IMR-90 (cell line): ENCODE measurements around the gene LTC4S. TPM values are rescaled to one million over a fixed set of nuclear protein-coding genes. Genes with fewer than 3 reads are reported as not detected.

Experiments used
- ATAC-seq: fragments of 200-7000 bp; cut with Tn5 transposase; 2 replicates; pipeline ENCODE4 v1.9.1; 2020; ENCODE audit warnings: low read depth, mild to moderate bottlenecking, moderate library complexity
- BruUV-seq: library from RNA; stranded (reverse); fragments of 400-500 nt; replicated peaks from 2 replicates; lab custom pipeline; 2021; lab: Mats Ljungman, UMichigan
- CTCF ChIA-PET: fragments of 300-600 bp; formaldehyde crosslinking; extraction: SDS; loops from one replicate; lab custom pipeline; 2021; ENCODE audit warnings: antibody characterized with exemption; lab: Yijun Ruan, JAX
- POLR2A ChIA-PET: fragments of 300-600 bp; sonication (Branson Sonifier 250); formaldehyde crosslinking; loops from one replicate; lab custom pipeline; 2022; ENCODE audit warnings: antibody characterized with exemption; ENCODE audit not compliant: unreplicated experiment; lab: Charles Lee
- DNase-seq: peaks from one replicate; pipeline ENCODE4 v3.0.0; 2013
- H2AFZ ChIP-seq: replicated peaks from 2 replicates; pipeline ENCODE3; 2013; ENCODE audit warnings: low read length, mild to moderate bottlenecking; ENCODE audit not compliant: poor library complexity
- H2AK5ac ChIP-seq: 2 replicates; pipeline ENCODE4 v1.6.1; 2013; ENCODE audit warnings: low read depth, low read length, inconsistent platforms
- H2AK9ac ChIP-seq: replicated peaks from 2 replicates; pipeline ENCODE3; 2013; ENCODE audit warnings: mild to moderate bottlenecking, low read depth, low read length, moderate library complexity; ENCODE audit not compliant: poor library complexity
- H2BK120ac ChIP-seq: 2 replicates; pipeline ENCODE4 v1.6.1; 2013; ENCODE audit warnings: low read depth, low read length, inconsistent platforms
- H2BK15ac ChIP-seq: 3 replicates; pipeline ENCODE4 v1.6.1; 2013; ENCODE audit warnings: low read depth, low read length, inconsistent platforms
- H2BK20ac ChIP-seq: 2 replicates; pipeline ENCODE4 v1.6.1; 2013; ENCODE audit warnings: low read depth, mild to moderate bottlenecking, inconsistent platforms, low read length, moderate library complexity
- H2BK5ac ChIP-seq: 2 replicates; pipeline ENCODE4 v1.6.1; 2013; ENCODE audit warnings: mild to moderate bottlenecking, low read depth, low read length, inconsistent platforms; ENCODE audit not compliant: poor library complexity, severe bottlenecking
- H3K14ac ChIP-seq: replicated peaks from 2 replicates; pipeline ENCODE4 v1.6.1; 2013; ENCODE audit warnings: low read depth, low read length, inconsistent platforms
- H3K18ac ChIP-seq: 2 replicates; pipeline ENCODE4 v1.6.1; 2013; ENCODE audit warnings: low read depth, low read length, control low read depth
- H3K23ac ChIP-seq: 2 replicates; pipeline ENCODE4 v1.6.1; 2013; ENCODE audit warnings: low read depth, low read length, inconsistent platforms
- H3K27ac ChIP-seq: 2 replicates; pipeline ENCODE4 v1.5.1; 2013; ENCODE audit warnings: mild to moderate bottlenecking, control low read depth, low read length; ENCODE audit not compliant: insufficient read depth
- H3K27me3 ChIP-seq: 2 replicates; pipeline ENCODE4 v1.6.1; 2013; ENCODE audit warnings: low read length; ENCODE audit not compliant: control insufficient read depth, insufficient read depth
- H3K36me3 ChIP-seq: 2 replicates; pipeline ENCODE4 v1.6.1; 2013; ENCODE audit warnings: low read length, mixed read lengths; ENCODE audit not compliant: control insufficient read depth, insufficient read depth
- H3K4ac ChIP-seq: 2 replicates; pipeline ENCODE4 v1.6.1; 2013; ENCODE audit warnings: low read depth, low read length, inconsistent platforms
- H3K4me1 ChIP-seq: 2 replicates; pipeline ENCODE4 v1.6.1; 2013; ENCODE audit warnings: low read length, mixed read lengths; ENCODE audit not compliant: control insufficient read depth, insufficient read depth
- H3K4me2 ChIP-seq: 2 replicates; pipeline ENCODE4 v1.6.1; 2013; ENCODE audit warnings: low read depth, mild to moderate bottlenecking, control low read depth, low read length, moderate library complexity
- H3K4me3 ChIP-seq: 2 replicates; pipeline ENCODE4 v1.5.1; 2013; ENCODE audit warnings: low read depth, mild to moderate bottlenecking, control low read depth, low read length, moderate library complexity; ENCODE audit not compliant: insufficient read depth
- H3K56ac ChIP-seq: 2 replicates; pipeline ENCODE4 v1.6.1; 2013; ENCODE audit warnings: low read length, inconsistent platforms; ENCODE audit not compliant: insufficient read depth; ENCODE audit errors: extremely low read depth
- H3K79me1 ChIP-seq, 2 experiments: 2 replicates each; pipeline ENCODE4 v1.6.1; 2013; ENCODE audit warnings: low read length in 2 of 2, inconsistent platforms in 1 of 2, low read depth in 1 of 2
- H3K9ac ChIP-seq: 2 replicates; pipeline ENCODE4 v1.6.1; 2013; ENCODE audit warnings: low read depth, low read length, control low read depth
- H3K9me1 ChIP-seq: 2 replicates; pipeline ENCODE4 v1.6.1; 2013; ENCODE audit warnings: low read length, inconsistent platforms; ENCODE audit not compliant: insufficient read depth
- H3K9me3 ChIP-seq: 2 replicates; pipeline ENCODE4 v1.6.1; 2013; ENCODE audit warnings: low read length; ENCODE audit not compliant: control insufficient read depth, insufficient read depth
- H4K20me1 ChIP-seq: 2 replicates; pipeline ENCODE4 v1.6.1; 2013; ENCODE audit warnings: low read length, inconsistent platforms; ENCODE audit not compliant: insufficient read depth
- H4K5ac ChIP-seq: 2 replicates; pipeline ENCODE4 v1.6.1; 2013; ENCODE audit warnings: mild to moderate bottlenecking, low read depth, low read length, control low read depth
- H4K8ac ChIP-seq, 2 experiments: 2 replicates each; pipeline ENCODE4 v1.6.1; 2013; ENCODE audit warnings: low read depth in 2 of 2, low read length in 2 of 2, control low read depth in 1 of 2, inconsistent platforms in 1 of 2
- H4K91ac ChIP-seq: 2 replicates; pipeline ENCODE4 v1.6.1; 2013; ENCODE audit warnings: low read depth, low read length, inconsistent platforms; ENCODE audit not compliant: insufficient read depth
- BHLHE40 ChIP-seq: fragments of 150-350 bp; IDR thresholded peaks from 2 replicates; pipeline ENCODE4 v1.6.1; 2016; ENCODE audit warnings: mild to moderate bottlenecking, low read depth, low read length
- CEBPB ChIP-seq: IDR thresholded peaks from 2 replicates; pipeline ENCODE4 v1.6.1; 2012; ENCODE audit warnings: low read depth, low read length, improper control_type of control experiment
- CHD1 ChIP-seq: IDR thresholded peaks from 2 replicates; pipeline ENCODE4 v1.6.1; 2012; ENCODE audit warnings: low read depth, low read length, improper control_type of control experiment
- FOS ChIP-seq: fragments of 150-350 bp; IDR thresholded peaks from 2 replicates; pipeline ENCODE4 v1.6.1; 2016; ENCODE audit warnings: low read depth, low read length
- MAFK ChIP-seq: IDR thresholded peaks from 2 replicates; pipeline ENCODE4 v1.6.1; 2012; ENCODE audit warnings: low read depth, low read length, improper control_type of control experiment
- MAZ ChIP-seq: IDR thresholded peaks from 2 replicates; pipeline ENCODE4 v1.6.1; 2012; ENCODE audit warnings: low read depth, mild to moderate bottlenecking, low read length, improper control_type of control experiment, moderate library complexity, borderline replicate concordance
- MXI1 ChIP-seq: IDR thresholded peaks from 2 replicates; pipeline ENCODE4 v1.6.1; 2012; ENCODE audit warnings: low read depth, mild to moderate bottlenecking, low read length, moderate library complexity, borderline replicate concordance
- NFE2L2 ChIP-seq: fragments of 150-350 bp; IDR thresholded peaks from 2 replicates; pipeline ENCODE4 v1.6.1; 2016; ENCODE audit warnings: low read depth, mild to moderate bottlenecking, low read length
- POLR2A ChIP-seq: IDR thresholded peaks from 2 replicates; pipeline ENCODE4 v1.6.1; 2012; ENCODE audit warnings: mild to moderate bottlenecking, low read depth, low read length
- RAD21 ChIP-seq: IDR thresholded peaks from 2 replicates; pipeline ENCODE4 v1.6.1; 2012; ENCODE audit warnings: low read length, improper control_type of control experiment
- RCOR1 ChIP-seq: IDR thresholded peaks from 2 replicates; pipeline ENCODE4 v1.6.1; 2012; ENCODE audit warnings: mild to moderate bottlenecking, low read length, improper control_type of control experiment; ENCODE audit not compliant: insufficient replicate concordance
- RFX5 ChIP-seq: IDR thresholded peaks from 2 replicates; pipeline ENCODE4 v1.8.0; 2012; ENCODE audit warnings: low read depth, mild to moderate bottlenecking, low read length, moderate library complexity
- SMC3 ChIP-seq: fragments of 150-350 bp; IDR thresholded peaks from 2 replicates; pipeline ENCODE4 v1.6.1; 2016; ENCODE audit warnings: low read depth, mild to moderate bottlenecking, antibody characterized with exemption, low read length, moderate library complexity
- WGBS, 2 experiments: methylation state at CpG; one replicate each; pipeline versions ENCODE4 v1.1.5 to v1.1.7; 2013; ENCODE audit warnings: missing lambda C conversion rate in 2 of 2; ENCODE audit not compliant: insufficient read length in 1 of 2; ENCODE audit errors: extremely low coverage in 2 of 2; 5-methylcytosine and 5-hydroxymethylcytosine counted together
- dilution Hi-C: fragments of 300-500 bp; cut with HindIII; formaldehyde crosslinking; loops from one replicate; pipeline ENCODE4 v1.14.3; 2018; ENCODE audit warnings: low sequenced_read_pairs; ENCODE audit not compliant: unreplicated experiment
- in situ Hi-C: fragments of 300-500 bp; cut with MboI; formaldehyde crosslinking; loops from 3 replicates; pipeline ENCODE4 v1.14.3; 2019; ENCODE audit warnings: low sequenced_read_pairs, inconsistent platforms, mixed read lengths
- intact Hi-C: fragments of 100-400 bp; cut with micrococcal nuclease; formaldehyde crosslinking; loops from 2 replicates; pipeline ENCODE4 v1.10.0; 2022
- polyA plus RNA-seq, 3 experiments: library from polyadenylated mRNA; depleted of rRNA; stranded (reverse); fragments of >200 nt; gene quantifications; 2 replicates each; pipeline ENCODE4 v1.2.3, GENCODE V29; 2012; ENCODE audit warnings: low replicate concordance in 1 of 3
- total RNA-seq: library from RNA; depleted of rRNA; stranded (reverse); fragments of >200 nt; gene quantifications from 2 replicates; pipeline ENCODE4 v1.2.3, GENCODE V29; 2012
- TF ChIP-seq, protein P1 (sequence below): fragments of 150-350 bp; IDR thresholded peaks from 2 replicates; pipeline ENCODE4 v1.6.1; 2017; ENCODE audit warnings: mild to moderate bottlenecking, antibody characterized with exemption, low read length, low read depth
- TF ChIP-seq, protein P2 (sequence below): conservative IDR thresholded peaks from 2 replicates; pipeline ENCODE4 v1.5.1; 2012; ENCODE audit warnings: mild to moderate bottlenecking, low read depth, low read length, improper control_type of control experiment
- TF ChIP-seq, protein P3 (sequence below): fragments of 150-350 bp; IDR thresholded peaks from 2 replicates; pipeline ENCODE4 v1.6.1; 2016; ENCODE audit warnings: low read depth, mild to moderate bottlenecking, low read length, moderate library complexity, borderline replicate concordance

LTC4S gene
- total and polyA plus RNA-seq, 2 of the 4 experiments (the other 2 are of a cell fraction), result 0.72 TPM; not detected in 1

DNA sequence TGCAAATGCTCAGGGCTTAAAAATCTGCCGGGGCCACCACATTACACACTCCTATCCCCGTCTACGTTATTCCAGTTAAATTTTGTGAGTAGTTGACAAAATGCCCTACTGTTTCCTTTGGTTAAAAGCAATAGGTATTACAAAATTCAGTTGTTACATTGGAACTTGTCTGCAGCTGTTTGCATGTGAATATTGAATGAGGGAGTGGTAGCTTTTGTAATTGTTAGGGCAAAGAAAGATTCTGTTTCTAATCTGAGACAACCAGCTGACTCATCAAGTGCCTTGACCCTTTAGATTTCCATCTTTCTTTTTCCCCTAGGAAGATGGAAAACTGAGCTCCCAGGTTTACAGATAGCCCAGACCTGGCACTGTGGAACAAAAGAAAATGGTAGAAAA, 31.0 kb upstream of the LTC4S start:
- H4K20me1 ChIP-seq, result peaks cover 59% of the 10 kb centered on the region

More for the DNA sequence above, 31.0 kb upstream of the LTC4S start:
- ATAC-seq, result peak; percentile 25
- Histone ChIP-seq H3K23ac (no peak overlapping the region), H2BK20ac (no peak overlapping the region), H3K4me3 (no peak overlapping the region), H3K27ac (peak overlapping the region; percentile 23; the same call in 1 of the 2 replicates), H3K9me3 (no peaks in the 10 kb centered on the region), H3K4ac (no peak overlapping the region), H2AK9ac (no peak overlapping the region), H2AK5ac (no peak overlapping the region), H2AFZ (no peak overlapping the region), H3K36me3 (peaks cover 17% of the 10 kb centered on the region), H3K9ac (no peak overlapping the region), H4K91ac (no peak overlapping the region), H3K56ac (no peak overlapping the region), H2BK5ac (peak overlapping the region; percentile 14), H3K4me1 (peaks cover 39% of the 10 kb centered on the region), H4K8ac (no peak overlapping the region), H2BK120ac (no peak overlapping the region), H3K79me1 (peaks cover 37 to 76% of the 10 kb centered on the region in 2 experiments), H3K18ac (no peak overlapping the region), H4K5ac (no peak overlapping the region), H2BK15ac (no peak overlapping the region), H3K27me3 (no peaks in the 10 kb centered on the region), H3K14ac (0 out of 2 replicates have a peak overlapping the region, but pooled peaks have one; percentile 2), H3K4me2 (peak overlapping the region; percentile 57), H3K9me1 (peaks cover 35% of the 10 kb centered on the region)
- DNase-seq, result peak; percentile 75
- dilution Hi-C loops, result no loop called here
- in situ Hi-C loops, result no loop called here
- WGBS, 2 experiments, result no CpG with 5 or more reads among the region's 3 CpGs
- no TSS peak for BruUV-seq
- CTCF ChIA-PET, result interaction anchor here (0.5 to 1.6 kb wide), 9 partner anchors 8 to 1411 kb away, joined by 3 to 6 read pairs (median 4); partner anchors contain the start of gene MAML1
- POLR2A ChIA-PET, result no interaction called here
- intact Hi-C loops, result loop anchor here (1.0 to 2.0 kb wide), 2 partner anchors 30 to 34 kb away; partner anchors contain the start of gene MAML1
- TF ChIP-seq FOS (peak; percentile 41; the same call in 1 of the 2 replicates), BHLHE40 (no peak), CEBPB (no peak), MAFK (peak; percentile 78), SMC3 (no peak), NFE2L2 (no peak), RFX5 (no peak), RCOR1 (no peak), CHD1 (no peak), MXI1 (no peak), RAD21 (no peak), MAZ (0 out of 2 replicates have a peak, but pooled peaks have one; percentile 3), POLR2A (no peak)
- TF ChIP-seq, protein P1, sequence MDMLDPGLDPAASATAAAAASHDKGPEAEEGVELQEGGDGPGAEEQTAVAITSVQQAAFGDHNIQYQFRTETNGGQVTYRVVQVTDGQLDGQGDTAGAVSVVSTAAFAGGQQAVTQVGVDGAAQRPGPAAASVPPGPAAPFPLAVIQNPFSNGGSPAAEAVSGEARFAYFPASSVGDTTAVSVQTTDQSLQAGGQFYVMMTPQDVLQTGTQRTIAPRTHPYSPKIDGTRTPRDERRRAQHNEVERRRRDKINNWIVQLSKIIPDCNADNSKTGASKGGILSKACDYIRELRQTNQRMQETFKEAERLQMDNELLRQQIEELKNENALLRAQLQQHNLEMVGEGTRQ, result no peak
- TF ChIP-seq, protein P2, sequence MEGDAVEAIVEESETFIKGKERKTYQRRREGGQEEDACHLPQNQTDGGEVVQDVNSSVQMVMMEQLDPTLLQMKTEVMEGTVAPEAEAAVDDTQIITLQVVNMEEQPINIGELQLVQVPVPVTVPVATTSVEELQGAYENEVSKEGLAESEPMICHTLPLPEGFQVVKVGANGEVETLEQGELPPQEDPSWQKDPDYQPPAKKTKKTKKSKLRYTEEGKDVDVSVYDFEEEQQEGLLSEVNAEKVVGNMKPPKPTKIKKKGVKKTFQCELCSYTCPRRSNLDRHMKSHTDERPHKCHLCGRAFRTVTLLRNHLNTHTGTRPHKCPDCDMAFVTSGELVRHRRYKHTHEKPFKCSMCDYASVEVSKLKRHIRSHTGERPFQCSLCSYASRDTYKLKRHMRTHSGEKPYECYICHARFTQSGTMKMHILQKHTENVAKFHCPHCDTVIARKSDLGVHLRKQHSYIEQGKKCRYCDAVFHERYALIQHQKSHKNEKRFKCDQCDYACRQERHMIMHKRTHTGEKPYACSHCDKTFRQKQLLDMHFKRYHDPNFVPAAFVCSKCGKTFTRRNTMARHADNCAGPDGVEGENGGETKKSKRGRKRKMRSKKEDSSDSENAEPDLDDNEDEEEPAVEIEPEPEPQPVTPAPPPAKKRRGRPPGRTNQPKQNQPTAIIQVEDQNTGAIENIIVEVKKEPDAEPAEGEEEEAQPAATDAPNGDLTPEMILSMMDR, result no peak
- TF ChIP-seq, protein P3, sequence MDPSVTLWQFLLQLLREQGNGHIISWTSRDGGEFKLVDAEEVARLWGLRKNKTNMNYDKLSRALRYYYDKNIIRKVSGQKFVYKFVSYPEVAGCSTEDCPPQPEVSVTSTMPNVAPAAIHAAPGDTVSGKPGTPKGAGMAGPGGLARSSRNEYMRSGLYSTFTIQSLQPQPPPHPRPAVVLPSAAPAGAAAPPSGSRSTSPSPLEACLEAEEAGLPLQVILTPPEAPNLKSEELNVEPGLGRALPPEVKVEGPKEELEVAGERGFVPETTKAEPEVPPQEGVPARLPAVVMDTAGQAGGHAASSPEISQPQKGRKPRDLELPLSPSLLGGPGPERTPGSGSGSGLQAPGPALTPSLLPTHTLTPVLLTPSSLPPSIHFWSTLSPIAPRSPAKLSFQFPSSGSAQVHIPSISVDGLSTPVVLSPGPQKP, result no peak
